Prostate gland (tissue), 2 donors: ENCODE results near the gene LIF. TPM values are rescaled to one million over a fixed set of nuclear protein-coding genes. Genes with fewer than 3 reads are reported as not detected.

Experiments
- DNase-seq: peaks from one replicate; pipeline ENCODE4 v3.0.0-alpha.2; 2019; ENCODE audit warnings: low spot score
- H3K27ac ChIP-seq, 2 donors: fragments of 200-600 bp; sonication (generic); 2 replicates each; pipeline ENCODE4 v1.5.1; 2017 to 2019
- H3K27me3 ChIP-seq: fragments of 200-600 bp; sonication (generic); replicated peaks from 2 replicates; pipeline ENCODE4 v1.5.1; 2019; ENCODE audit not compliant: insufficient read depth
- H3K36me3 ChIP-seq, 2 donors: fragments of 200-600 bp; sonication (generic); 1 replicate in 1 of 2; 2 replicates in 1 of 2; pipeline versions ENCODE4 v1.5.1 to v1.8.1; 2017 to 2019
- H3K4me1 ChIP-seq: fragments of 200-600 bp; sonication (generic); replicated peaks from 2 replicates; pipeline ENCODE4 v1.5.1; 2019
- H3K4me3 ChIP-seq, 2 donors: fragments of 200-600 bp; sonication (generic); 2 replicates each; pipeline ENCODE4 v1.5.1; 2017 to 2019
- H3K9me3 ChIP-seq: fragments of 200-600 bp; sonication (generic); 2 replicates; pipeline ENCODE4 v1.5.1; 2017
- POLR2A ChIP-seq: fragments of 450-650 bp; IDR thresholded peaks from one replicate; pipeline ENCODE4 v1.6.1; 2016; ENCODE audit warnings: antibody characterized with exemption, mild to moderate bottlenecking
- POLR2AphosphoS5 ChIP-seq: sonication (generic); formaldehyde crosslinking; IDR thresholded peaks from one replicate; pipeline ENCODE4 v1.6.1; 2017; ENCODE audit warnings: antibody characterized with exemption
- WGBS: methylation state at CpG from one replicate; pipeline ENCODE4 v1.1.5; 2018; 5-methylcytosine and 5-hydroxymethylcytosine counted together
- intact Hi-C: fragments of 100-400 bp; cut with DNase I; formaldehyde crosslinking; loops from one replicate; pipeline ENCODE4 v1.14.2; 2022
- total RNA-seq, 2 donors: library from RNA; depleted of rRNA; stranded (reverse); fragments of >200 nt; gene quantifications; one replicate each; pipeline ENCODE4 v1.1.0, GENCODE V29; 2016
- TF ChIP-seq, protein P1 (sequence below), 4 experiments: fragments of 200-600 bp in 2 of 4; fragments of 450-650 bp in 2 of 4; sonication (generic) in 2 of 4; IDR thresholded peaks; 1 replicate in 3 of 4; 2 replicates in 1 of 4; pipeline ENCODE4 v1.5.1; 2016 to 2019; ENCODE audit warnings: antibody characterized with exemption in 4 of 4, mild to moderate bottlenecking in 2 of 4, moderate library complexity in 2 of 4

LIF gene
- total RNA-seq, 2 donors from 2014 or later = 0.40 to 0.59 TPM

DNA sequence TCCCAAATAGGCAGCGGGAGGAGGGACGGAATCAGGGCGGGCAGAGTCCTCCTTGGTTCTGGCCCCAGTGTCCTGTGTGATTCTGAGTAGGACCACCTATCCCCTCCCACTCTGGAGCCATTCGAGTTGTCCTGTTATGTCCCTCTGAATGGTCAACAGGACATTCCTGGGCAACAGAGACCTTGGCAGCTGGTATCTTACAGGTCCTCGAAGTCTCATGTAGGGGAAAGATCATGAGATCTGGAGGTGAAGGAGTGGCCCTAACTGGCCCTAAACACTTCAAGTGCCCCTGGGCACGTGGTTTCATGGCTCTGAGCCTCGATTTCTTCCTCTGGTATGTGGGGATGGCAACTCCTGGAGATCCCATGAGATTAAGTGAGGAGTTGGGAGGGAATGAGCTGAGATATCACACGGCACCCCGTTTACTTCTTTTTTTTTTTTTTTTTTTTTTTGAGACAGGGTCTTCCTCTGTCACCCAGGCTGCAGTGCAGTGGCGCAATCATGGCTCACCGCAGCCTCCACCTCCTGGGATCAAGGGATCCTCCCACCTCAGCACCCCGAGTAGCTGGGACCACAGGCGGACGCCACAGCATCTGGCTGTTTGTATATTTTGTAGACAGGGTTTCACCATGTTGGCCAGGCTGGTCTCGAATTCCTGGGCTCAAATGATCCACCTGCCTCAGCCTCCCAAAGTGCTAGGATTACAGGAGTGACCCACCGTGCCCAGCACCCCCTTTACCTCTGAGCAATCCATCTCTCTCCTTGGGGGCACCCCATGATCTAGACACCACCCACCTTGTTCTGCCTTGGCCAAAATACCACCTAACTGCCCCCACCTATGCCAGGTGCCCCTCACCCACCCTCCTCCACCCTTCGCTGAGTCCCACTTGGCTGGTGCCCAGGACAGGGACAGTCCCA, 6.8 kb downstream of the LIF start:
- H3K9me3 ChIP-seq = no peaks in the 10 kb centered on the region
- H3K4me1 ChIP-seq = no peaks in the 10 kb centered on the region
- intact Hi-C loops = no loop called here
- H3K36me3 ChIP-seq = no peaks in the 10 kb centered on the region
- no peak overlapping the region for H3K4me3 ChIP-seq
- 92% methylated on average over 17 of the region's 17 CpGs for WGBS
- H3K27me3 ChIP-seq = no peaks in the 10 kb centered on the region
- TF ChIP-seq POLR2AphosphoS5 (no peak), POLR2A (no peak)
- TF ChIP-seq, protein P1, sequence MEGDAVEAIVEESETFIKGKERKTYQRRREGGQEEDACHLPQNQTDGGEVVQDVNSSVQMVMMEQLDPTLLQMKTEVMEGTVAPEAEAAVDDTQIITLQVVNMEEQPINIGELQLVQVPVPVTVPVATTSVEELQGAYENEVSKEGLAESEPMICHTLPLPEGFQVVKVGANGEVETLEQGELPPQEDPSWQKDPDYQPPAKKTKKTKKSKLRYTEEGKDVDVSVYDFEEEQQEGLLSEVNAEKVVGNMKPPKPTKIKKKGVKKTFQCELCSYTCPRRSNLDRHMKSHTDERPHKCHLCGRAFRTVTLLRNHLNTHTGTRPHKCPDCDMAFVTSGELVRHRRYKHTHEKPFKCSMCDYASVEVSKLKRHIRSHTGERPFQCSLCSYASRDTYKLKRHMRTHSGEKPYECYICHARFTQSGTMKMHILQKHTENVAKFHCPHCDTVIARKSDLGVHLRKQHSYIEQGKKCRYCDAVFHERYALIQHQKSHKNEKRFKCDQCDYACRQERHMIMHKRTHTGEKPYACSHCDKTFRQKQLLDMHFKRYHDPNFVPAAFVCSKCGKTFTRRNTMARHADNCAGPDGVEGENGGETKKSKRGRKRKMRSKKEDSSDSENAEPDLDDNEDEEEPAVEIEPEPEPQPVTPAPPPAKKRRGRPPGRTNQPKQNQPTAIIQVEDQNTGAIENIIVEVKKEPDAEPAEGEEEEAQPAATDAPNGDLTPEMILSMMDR (IDR thresholded peaks at IDR 0.05) = no peak
- DNase-seq = no peak
- no peak overlapping the region for H3K27ac ChIP-seq

DNA sequence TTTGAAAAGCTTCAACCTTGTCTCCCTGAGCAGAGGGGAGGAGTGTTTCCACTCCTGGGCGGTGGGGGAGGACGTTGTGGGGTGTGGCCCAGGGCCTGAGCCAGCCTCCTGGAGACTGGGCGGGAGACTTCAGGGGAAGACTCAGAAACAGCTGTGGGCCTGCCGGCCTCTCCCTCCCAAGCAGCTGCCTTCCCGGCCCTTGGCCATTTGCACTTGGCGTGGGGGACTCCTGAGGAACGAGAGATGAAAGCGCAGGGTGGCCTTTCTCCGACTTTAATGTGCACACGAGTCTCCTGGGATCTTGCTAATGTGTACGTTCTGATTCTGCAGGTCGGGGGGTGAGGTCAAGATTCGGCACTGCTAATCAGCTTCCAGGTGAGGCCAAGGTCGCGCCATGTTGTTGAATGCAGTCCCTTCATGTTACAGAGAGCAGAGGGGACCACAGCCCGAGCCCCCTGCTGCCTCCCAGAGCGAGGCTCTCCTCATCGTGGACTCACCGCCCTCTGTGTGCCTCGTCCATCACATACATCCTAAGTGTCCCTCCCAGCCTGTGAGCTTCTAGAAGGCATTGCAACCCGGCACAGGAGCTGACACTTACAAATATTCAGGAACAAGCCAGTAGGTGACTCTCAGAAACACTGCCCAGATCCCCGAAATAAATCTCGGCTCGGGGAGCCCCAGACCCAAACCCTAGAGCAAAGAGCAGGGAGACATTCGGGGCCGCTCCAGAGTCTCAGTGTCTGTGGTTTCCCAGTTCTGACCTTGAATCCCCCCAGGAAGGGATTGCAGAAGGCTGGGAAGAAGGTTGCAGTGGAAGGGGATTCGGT, 7.7 kb downstream of the LIF start:
- H3K27ac ChIP-seq = no peak overlapping the region
- TF ChIP-seq POLR2AphosphoS5 = no peak
- no peak for TF ChIP-seq POLR2A
- TF ChIP-seq, protein P1 (IDR thresholded peaks at IDR 0.05) = no peak
- intact Hi-C loops = no loop called here
- 72% methylated on average over 25 of the region's 27 CpGs for WGBS
- H3K27me3 ChIP-seq = no peaks in the 10 kb centered on the region
- DNase-seq = no peak
- no peaks in the 10 kb centered on the region for H3K9me3 ChIP-seq
- H3K36me3 ChIP-seq = no peaks in the 10 kb centered on the region
- H3K4me3 ChIP-seq = no peak overlapping the region
- no peaks in the 10 kb centered on the region for H3K4me1 ChIP-seq

DNA sequence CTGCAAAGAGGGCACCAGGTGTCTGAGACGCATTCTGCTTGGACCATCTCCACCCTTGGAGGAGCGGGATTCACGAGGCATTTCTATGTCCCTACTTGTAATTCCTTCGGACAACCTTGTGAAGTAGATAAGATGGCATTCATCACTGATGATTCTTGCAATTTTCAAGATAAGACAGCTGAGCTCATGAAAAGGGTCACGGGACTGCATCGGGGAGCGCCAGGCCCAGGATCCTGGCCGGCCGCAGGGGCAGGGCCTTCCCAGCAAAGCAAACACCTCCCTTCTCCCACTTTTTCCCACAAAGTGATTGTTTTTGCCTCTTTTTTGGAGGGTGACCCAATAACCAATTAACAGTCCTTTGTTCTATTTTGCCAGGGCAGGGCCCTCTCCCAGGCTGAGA, 8.4 kb downstream of the LIF start:
- intact Hi-C loops = no loop called here
- no peaks in the 10 kb centered on the region for H3K36me3 ChIP-seq
- H3K27me3 ChIP-seq = no peaks in the 10 kb centered on the region
- H3K27ac ChIP-seq = no peak overlapping the region
- WGBS = 95% methylated on average over 9 of the region's 9 CpGs
- no peak for DNase-seq
- TF ChIP-seq, protein P1 (IDR thresholded peaks at IDR 0.05) = no peak
- TF ChIP-seq POLR2A (no peak), POLR2AphosphoS5 (no peak)
- H3K4me3 ChIP-seq = no peak overlapping the region
- no peaks in the 10 kb centered on the region for H3K4me1 ChIP-seq
- no peaks in the 10 kb centered on the region for H3K9me3 ChIP-seq

DNA sequence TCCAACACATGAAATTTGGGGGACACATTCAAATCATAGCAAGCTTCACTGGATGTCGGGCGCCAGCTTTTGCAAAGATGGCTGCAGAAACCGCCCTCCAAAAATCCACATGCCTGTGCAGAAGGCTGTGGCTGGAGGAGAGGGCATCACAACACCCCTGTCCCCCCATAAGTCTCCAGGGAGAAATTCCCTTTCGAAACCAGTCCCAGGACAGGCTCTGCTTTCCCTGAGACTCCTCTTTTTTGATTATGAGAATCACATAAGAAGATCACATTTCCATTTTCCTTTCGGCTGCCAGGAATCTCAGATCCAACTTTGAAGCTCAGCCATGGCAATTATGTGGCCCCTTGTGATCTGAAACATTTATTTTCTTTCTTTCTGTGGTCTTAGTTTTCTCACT, 9.7 kb downstream of the LIF start:
- Histone ChIP-seq H3K4me1 (no peaks in the 10 kb centered on the region), H3K27ac (no peak overlapping the region), H3K27me3 (no peaks in the 10 kb centered on the region), H3K4me3 (no peak overlapping the region), H3K36me3 (no peaks in the 10 kb centered on the region), H3K9me3 (no peaks in the 10 kb centered on the region)
- no peak for DNase-seq
- no peak for TF ChIP-seq POLR2A
- TF ChIP-seq, protein P1 (IDR thresholded peaks at IDR 0.05) = no peak
- intact Hi-C loops = no loop called here
- 96% methylated on average over 5 of the region's 5 CpGs for WGBS
